Measurements from ENCODE around the gene SASH3.

SASH3 gene

GRCh38 chrX:129782706-129783105, 3.0 kb downstream of the SASH3 start:
- Histone ChIP-seq H3K4me1 (ENCODE audit: control insufficient read depth, insufficient read depth, low read length, poor library complexity, severe bottlenecking) (peaks cover 49% of the 10 kb centered on the region), H3K4me3 (ENCODE audit: insufficient read depth, low read depth, low read length, poor library complexity, severe bottlenecking) (peak overlapping the region; percentile 42), H3K27ac (ENCODE audit: insufficient read depth, low read length, poor library complexity, severe bottlenecking) (peak overlapping the region; percentile 79)

GRCh38 chrX:129783291-129783713, 3.6 kb downstream of the SASH3 start:
- no peaks in the 10 kb centered on the region for H3K9me3 ChIP-seq (ENCODE audit: control insufficient read depth, low read length)
- peaks cover 21% of the 10 kb centered on the region for H3K36me3 ChIP-seq (ENCODE audit: control insufficient read depth, insufficient read depth, low read length)
- peak overlapping the region; percentile 42 for H3K4me3 ChIP-seq (ENCODE audit: insufficient read depth, low read depth, low read length, poor library complexity, severe bottlenecking)
- DNase-seq, result no peak
- peak overlapping the region; percentile 79 for H3K27ac ChIP-seq (ENCODE audit: insufficient read depth, low read length, poor library complexity, severe bottlenecking)
- peaks cover 43% of the 10 kb centered on the region for H3K4me1 ChIP-seq (ENCODE audit: control insufficient read depth, insufficient read depth, low read length, poor library complexity, severe bottlenecking)
- H3K27me3 ChIP-seq (replicated peaks; ENCODE audit: control insufficient read depth, insufficient read depth, low read length, poor library complexity, severe bottlenecking), result no peaks in the 10 kb centered on the region

More at GRCh38 chrX:129782706-129783105, 3.0 kb downstream of the SASH3 start:
- no peaks in the 10 kb centered on the region for H3K9me3 ChIP-seq (ENCODE audit: control insufficient read depth, low read length)
- H3K27me3 ChIP-seq (replicated peaks; ENCODE audit: control insufficient read depth, insufficient read depth, low read length, poor library complexity, severe bottlenecking), result no peaks in the 10 kb centered on the region
- DNase-seq, result no peak
- H3K36me3 ChIP-seq (ENCODE audit: control insufficient read depth, insufficient read depth, low read length), result peaks cover 15% of the 10 kb centered on the region

GRCh38 chrX:129784371-129784770, 4.6 kb downstream of the SASH3 start:
- no peaks in the 10 kb centered on the region for H3K27me3 ChIP-seq (replicated peaks; ENCODE audit: control insufficient read depth, insufficient read depth, low read length, poor library complexity, severe bottlenecking)
- no peak overlapping the region for H3K4me3 ChIP-seq (ENCODE audit: insufficient read depth, low read depth, low read length, poor library complexity, severe bottlenecking)
- H3K27ac ChIP-seq (ENCODE audit: insufficient read depth, low read length, poor library complexity, severe bottlenecking), result peak overlapping the region; percentile 79
- H3K4me1 ChIP-seq (ENCODE audit: control insufficient read depth, insufficient read depth, low read length, poor library complexity, severe bottlenecking), result peaks cover 34% of the 10 kb centered on the region
- H3K36me3 ChIP-seq (ENCODE audit: control insufficient read depth, insufficient read depth, low read length), result peaks cover 29% of the 10 kb centered on the region
- no peaks in the 10 kb centered on the region for H3K9me3 ChIP-seq (ENCODE audit: control insufficient read depth, low read length)
- DNase-seq, result no peak

- peak overlapping the region; percentile 13 for H3K4me3 ChIP-seq (ENCODE audit: insufficient read depth, low read depth, low read length, poor library complexity, severe bottlenecking)
- H3K27ac ChIP-seq (ENCODE audit: insufficient read depth, low read length, poor library complexity, severe bottlenecking), result peak overlapping the region; percentile 53
Observed at GRCh38 chrX:129785160-129785947, 5.6 kb downstream of the SASH3 start.

GRCh38 chrX:129786210-129786651, 6.5 kb downstream of the SASH3 start:
- H3K9me3 ChIP-seq (ENCODE audit: control insufficient read depth, low read length), result no peaks in the 10 kb centered on the region
- no peaks in the 10 kb centered on the region for H3K27me3 ChIP-seq (replicated peaks; ENCODE audit: control insufficient read depth, insufficient read depth, low read length, poor library complexity, severe bottlenecking)
- H3K4me1 ChIP-seq (ENCODE audit: control insufficient read depth, insufficient read depth, low read length, poor library complexity, severe bottlenecking), result peaks cover 34% of the 10 kb centered on the region
- peak overlapping the region; percentile 13 for H3K4me3 ChIP-seq (ENCODE audit: insufficient read depth, low read depth, low read length, poor library complexity, severe bottlenecking)
- DNase-seq, result no peak
- H3K36me3 ChIP-seq (ENCODE audit: control insufficient read depth, insufficient read depth, low read length), result peaks cover 45% of the 10 kb centered on the region
- peak overlapping the region; percentile 53 for H3K27ac ChIP-seq (ENCODE audit: insufficient read depth, low read length, poor library complexity, severe bottlenecking)

More at GRCh38 chrX:129785160-129785947, 5.6 kb downstream of the SASH3 start:
- Histone ChIP-seq H3K27me3 (replicated peaks; ENCODE audit: control insufficient read depth, insufficient read depth, low read length, poor library complexity, severe bottlenecking) (no peaks in the 10 kb centered on the region), H3K36me3 (ENCODE audit: control insufficient read depth, insufficient read depth, low read length) (peaks cover 36% of the 10 kb centered on the region), H3K9me3 (ENCODE audit: control insufficient read depth, low read length) (no peaks in the 10 kb centered on the region), H3K4me1 (ENCODE audit: control insufficient read depth, insufficient read depth, low read length, poor library complexity, severe bottlenecking) (peaks cover 34% of the 10 kb centered on the region)
- no peak for DNase-seq

- Histone ChIP-seq H3K9me3 (ENCODE audit: control insufficient read depth, low read length) (no peaks in the 10 kb centered on the region), H3K4me1 (ENCODE audit: control insufficient read depth, insufficient read depth, low read length, poor library complexity, severe bottlenecking) (peaks cover 25% of the 10 kb centered on the region), H3K36me3 (ENCODE audit: control insufficient read depth, insufficient read depth, low read length) (peaks cover 57% of the 10 kb centered on the region), H3K27me3 (replicated peaks; ENCODE audit: control insufficient read depth, insufficient read depth, low read length, poor library complexity, severe bottlenecking) (no peaks in the 10 kb centered on the region), H3K27ac (ENCODE audit: insufficient read depth, low read length, poor library complexity, severe bottlenecking) (peak overlapping the region; percentile 32), H3K4me3 (ENCODE audit: insufficient read depth, low read depth, low read length, poor library complexity, severe bottlenecking) (no peak overlapping the region)
- DNase-seq, result no peak
Observed at GRCh38 chrX:129787336-129788055, 7.7 kb downstream of the SASH3 start.

GRCh38 chrX:129788527-129788926, 8.8 kb downstream of the SASH3 start:
- H3K36me3 ChIP-seq (ENCODE audit: control insufficient read depth, insufficient read depth, low read length), result peaks cover 68% of the 10 kb centered on the region
- no peaks in the 10 kb centered on the region for H3K27me3 ChIP-seq (replicated peaks; ENCODE audit: control insufficient read depth, insufficient read depth, low read length, poor library complexity, severe bottlenecking)
- H3K9me3 ChIP-seq (ENCODE audit: control insufficient read depth, low read length), result no peaks in the 10 kb centered on the region
- DNase-seq, result no peak
- H3K27ac ChIP-seq (ENCODE audit: insufficient read depth, low read length, poor library complexity, severe bottlenecking), result peak overlapping the region; percentile 34
- H3K4me1 ChIP-seq (ENCODE audit: control insufficient read depth, insufficient read depth, low read length, poor library complexity, severe bottlenecking), result peaks cover 15% of the 10 kb centered on the region
- no peak overlapping the region for H3K4me3 ChIP-seq (ENCODE audit: insufficient read depth, low read depth, low read length, poor library complexity, severe bottlenecking)

GRCh38 chrX:129790146-129790545, 10.4 kb downstream of the SASH3 start:
- no peak for DNase-seq
- Histone ChIP-seq H3K9me3 (ENCODE audit: control insufficient read depth, low read length) (no peaks in the 10 kb centered on the region), H3K4me3 (ENCODE audit: insufficient read depth, low read depth, low read length, poor library complexity, severe bottlenecking) (no peak overlapping the region), H3K4me1 (ENCODE audit: control insufficient read depth, insufficient read depth, low read length, poor library complexity, severe bottlenecking) (peaks cover 11% of the 10 kb centered on the region), H3K27ac (ENCODE audit: insufficient read depth, low read length, poor library complexity, severe bottlenecking) (no peak overlapping the region), H3K27me3 (replicated peaks; ENCODE audit: control insufficient read depth, insufficient read depth, low read length, poor library complexity, severe bottlenecking) (no peaks in the 10 kb centered on the region), H3K36me3 (ENCODE audit: control insufficient read depth, insufficient read depth, low read length) (peaks cover 79% of the 10 kb centered on the region)

GRCh38 chrX:129790808-129791207, 11.1 kb downstream of the SASH3 start:
- H3K27me3 ChIP-seq (replicated peaks; ENCODE audit: control insufficient read depth, insufficient read depth, low read length, poor library complexity, severe bottlenecking), result no peaks in the 10 kb centered on the region
- DNase-seq, result no peak
- no peak overlapping the region for H3K4me3 ChIP-seq (ENCODE audit: insufficient read depth, low read depth, low read length, poor library complexity, severe bottlenecking)
- peaks cover 4% of the 10 kb centered on the region for H3K4me1 ChIP-seq (ENCODE audit: control insufficient read depth, insufficient read depth, low read length, poor library complexity, severe bottlenecking)
- H3K9me3 ChIP-seq (ENCODE audit: control insufficient read depth, low read length), result no peaks in the 10 kb centered on the region
- peak overlapping the region; percentile 18 for H3K27ac ChIP-seq (ENCODE audit: insufficient read depth, low read length, poor library complexity, severe bottlenecking)
- peaks cover 76% of the 10 kb centered on the region for H3K36me3 ChIP-seq (ENCODE audit: control insufficient read depth, insufficient read depth, low read length)

- Histone ChIP-seq H3K27ac (ENCODE audit: insufficient read depth, low read length, poor library complexity, severe bottlenecking) (peak overlapping the region; percentile 18), H3K4me1 (ENCODE audit: control insufficient read depth, insufficient read depth, low read length, poor library complexity, severe bottlenecking) (no peaks in the 10 kb centered on the region), H3K9me3 (ENCODE audit: control insufficient read depth, low read length) (no peaks in the 10 kb centered on the region), H3K27me3 (replicated peaks; ENCODE audit: control insufficient read depth, insufficient read depth, low read length, poor library complexity, severe bottlenecking) (no peaks in the 10 kb centered on the region), H3K4me3 (ENCODE audit: insufficient read depth, low read depth, low read length, poor library complexity, severe bottlenecking) (no peak overlapping the region), H3K36me3 (ENCODE audit: control insufficient read depth, insufficient read depth, low read length) (peaks cover 71% of the 10 kb centered on the region)
- DNase-seq, result no peak
Observed at GRCh38 chrX:129791336-129791735, 11.6 kb downstream of the SASH3 start.
